Kidney (tissue), 14 donors: ENCODE measurements around the gene DCHS2. TPM values are rescaled to one million over a fixed set of nuclear protein-coding genes. Genes with fewer than 3 reads are reported as not detected.

Experiments used
- DNase-seq, 5 donors: peaks; one replicate each; pipeline ENCODE4 v3.0.0-alpha.2; 2013 to 2020
- FAIRE-seq: peaks from 2 replicates; lab custom pipeline; 2012; peaks lifted over from hg19 to GRCh38; lab: Jason Lieb, UNC
- H3K27ac ChIP-seq, 2 donors: one replicate each; pipeline ENCODE4 v1.7.0; 2013; ENCODE audit warnings: low read depth in 2 of 2, low read length in 2 of 2, inconsistent platforms in 1 of 2
- H3K27me3 ChIP-seq: one replicate; pipeline ENCODE4 v1.7.1; 2013; ENCODE audit warnings: low read length, inconsistent platforms; ENCODE audit not compliant: control insufficient read depth, insufficient read depth
- H3K36me3 ChIP-seq, 3 donors: one replicate each; pipeline versions ENCODE4 v1.7.0 to v1.7.1; 2013; ENCODE audit warnings: low read length in 3 of 3, control low read depth in 1 of 3, inconsistent platforms in 1 of 3; ENCODE audit not compliant: insufficient read depth in 3 of 3, control insufficient read depth in 2 of 3
- H3K4me1 ChIP-seq, 3 donors: one replicate each; pipeline versions ENCODE4 v1.7.0 to v1.7.1; 2013; ENCODE audit warnings: low read length in 3 of 3, inconsistent platforms in 1 of 3, low read depth in 1 of 3; ENCODE audit not compliant: control insufficient read depth in 2 of 3, insufficient read depth in 2 of 3
- H3K4me3 ChIP-seq, 3 donors: one replicate each; pipeline versions ENCODE4 v1.7.0 to v1.8.1; 2013; ENCODE audit warnings: low read length in 3 of 3, control low read depth in 1 of 3, inconsistent platforms in 1 of 3
- H3K9ac ChIP-seq, 3 donors: one replicate each; pipeline versions ENCODE4 v1.7.0 to v1.7.1; 2013; ENCODE audit warnings: low read length in 3 of 3, control low read depth in 1 of 3, inconsistent platforms in 1 of 3
- H3K9me3 ChIP-seq, 3 donors: one replicate each; pipeline versions ENCODE4 v1.7.0 to v1.7.1; 2013; ENCODE audit warnings: low read length in 3 of 3, control low read depth in 1 of 3, inconsistent platforms in 1 of 3; ENCODE audit not compliant: control insufficient read depth in 2 of 3, insufficient read depth in 1 of 3
- intact Hi-C: fragments of 100-400 bp; cut with DNase I; formaldehyde crosslinking; loops from one replicate; pipeline ENCODE4 v1.11.1; 2022
- polyA plus RNA-seq: library from polyadenylated mRNA; stranded (reverse); fragments of 350-450 nt; fragmentation: Illumina TruSeq; extraction: RNeasy Lipid Tissue Mini Kit (QIAGEN cat#74804); gene quantifications from one replicate; pipeline ENCODE4 v1.2.3, GENCODE V29; 2014; ENCODE audit warnings: low read depth, low replicate concordance; ENCODE audit not compliant: insufficient read depth
- total RNA-seq: library from RNA; stranded (reverse); fragmentation: NEBNext Ultra II Directional; extraction: Animal tissue kit (Norgen Biotek cat#: 25700); gene quantifications from one replicate; pipeline ENCODE4 v1.2.1, GENCODE V29; 2021
- TF ChIP-seq, protein P1 (sequence below): IDR thresholded peaks from 3 replicates; pipeline ENCODE4 v1.5.1; 2012; ENCODE audit warnings: mild to moderate bottlenecking, moderate library complexity, borderline replicate concordance; ENCODE audit not compliant: insufficient read depth; ENCODE audit errors: extremely low read depth
- donor health status: control.
- donor health status: control.
- donor health status: control.
- donor health status: control.
- donor health status: control.
- donor health status: DM: yes; HTN: yes; CAD: no.
- donor health status: Normal renal cell carcinoma (clear cell type).

DCHS2 gene
- total and polyA plus RNA-seq, 2 donors from 2014 or later, result 0.47 TPM; not detected in 1

DNA sequence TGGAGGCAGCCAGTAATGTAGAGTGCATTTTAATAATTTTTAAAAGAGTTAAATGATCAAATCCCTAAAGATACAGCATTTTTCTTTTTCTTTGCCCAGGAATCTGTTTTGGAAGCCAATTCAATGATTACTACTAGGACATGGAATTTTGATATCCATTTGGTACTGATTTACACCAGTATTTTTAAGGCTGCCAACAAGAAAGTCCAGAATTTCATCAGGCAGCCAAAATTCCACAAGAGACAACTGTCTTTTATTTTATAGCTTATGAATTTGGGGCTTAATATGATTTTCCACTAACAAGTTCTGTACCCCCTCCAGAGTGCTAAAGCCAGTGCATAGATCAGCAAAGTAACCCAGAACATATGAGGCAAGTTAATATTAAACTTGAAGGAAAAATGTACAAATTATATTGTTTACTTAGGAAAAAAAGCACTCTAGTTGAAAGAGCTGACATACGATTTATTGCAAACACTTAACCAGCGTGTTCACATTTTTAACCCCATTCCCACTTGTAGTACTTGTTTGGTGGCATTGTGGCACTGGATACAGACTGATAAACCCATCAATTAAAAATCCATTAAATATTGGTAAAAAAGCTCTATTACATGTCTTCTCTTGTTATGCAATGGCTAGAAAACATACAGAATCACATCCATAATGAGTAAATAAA, 259.7 kb downstream of the DCHS2 start:
- Histone ChIP-seq H3K27me3 (no peaks in the 10 kb centered on the region), H3K27ac (no peak overlapping the region), H3K9ac (no peak overlapping the region), H3K9me3 (no peaks in the 10 kb centered on the region), H3K4me1 (no peaks in the 10 kb centered on the region), H3K4me3 (no peak overlapping the region), H3K36me3 (no peaks in the 10 kb centered on the region)
- intact Hi-C loops, result no loop called here
- DNase-seq (peak in 1 of 5 donors; percentile 9), FAIRE-seq (no peak)
- TF ChIP-seq, protein P1, sequence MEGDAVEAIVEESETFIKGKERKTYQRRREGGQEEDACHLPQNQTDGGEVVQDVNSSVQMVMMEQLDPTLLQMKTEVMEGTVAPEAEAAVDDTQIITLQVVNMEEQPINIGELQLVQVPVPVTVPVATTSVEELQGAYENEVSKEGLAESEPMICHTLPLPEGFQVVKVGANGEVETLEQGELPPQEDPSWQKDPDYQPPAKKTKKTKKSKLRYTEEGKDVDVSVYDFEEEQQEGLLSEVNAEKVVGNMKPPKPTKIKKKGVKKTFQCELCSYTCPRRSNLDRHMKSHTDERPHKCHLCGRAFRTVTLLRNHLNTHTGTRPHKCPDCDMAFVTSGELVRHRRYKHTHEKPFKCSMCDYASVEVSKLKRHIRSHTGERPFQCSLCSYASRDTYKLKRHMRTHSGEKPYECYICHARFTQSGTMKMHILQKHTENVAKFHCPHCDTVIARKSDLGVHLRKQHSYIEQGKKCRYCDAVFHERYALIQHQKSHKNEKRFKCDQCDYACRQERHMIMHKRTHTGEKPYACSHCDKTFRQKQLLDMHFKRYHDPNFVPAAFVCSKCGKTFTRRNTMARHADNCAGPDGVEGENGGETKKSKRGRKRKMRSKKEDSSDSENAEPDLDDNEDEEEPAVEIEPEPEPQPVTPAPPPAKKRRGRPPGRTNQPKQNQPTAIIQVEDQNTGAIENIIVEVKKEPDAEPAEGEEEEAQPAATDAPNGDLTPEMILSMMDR, result no peak

DNA sequence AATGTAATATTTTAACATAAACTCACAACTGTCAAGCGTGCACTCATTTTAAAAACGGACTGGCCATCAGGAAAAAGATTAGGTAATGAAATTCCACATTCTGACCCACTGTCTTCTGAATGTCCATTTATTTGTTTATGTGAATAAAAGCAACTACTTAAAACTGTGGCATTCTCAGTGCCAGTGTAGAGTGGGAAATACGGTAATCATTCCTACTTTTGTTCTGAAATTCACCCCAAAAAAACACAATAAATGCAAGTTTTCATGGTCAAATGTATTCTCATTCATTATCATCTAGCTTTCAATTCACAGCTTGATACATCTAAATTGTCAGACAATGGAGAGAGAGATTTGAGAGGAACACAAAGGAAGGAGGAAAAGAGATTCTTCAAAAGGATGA, 260.9 kb downstream of the DCHS2 start:
- Histone ChIP-seq H3K4me1 (no peaks in the 10 kb centered on the region), H3K4me3 (no peak overlapping the region), H3K36me3 (no peaks in the 10 kb centered on the region), H3K27me3 (no peaks in the 10 kb centered on the region), H3K27ac (no peak overlapping the region), H3K9me3 (no peaks in the 10 kb centered on the region), H3K9ac (no peak overlapping the region)
- intact Hi-C loops, result no loop called here
- DNase-seq (no peak), FAIRE-seq (no peak)
- TF ChIP-seq, protein P1, result no peak

- Histone ChIP-seq H3K9ac (no peak overlapping the region), H3K27ac (no peak overlapping the region), H3K4me3 (no peak overlapping the region), H3K4me1 (no peaks in the 10 kb centered on the region), H3K36me3 (no peaks in the 10 kb centered on the region), H3K27me3 (no peaks in the 10 kb centered on the region), H3K9me3 (no peaks in the 10 kb centered on the region)
- no peak for FAIRE-seq
- DNase-seq, result no peak
- intact Hi-C loops, result no loop called here
- TF ChIP-seq, protein P1, result no peak
Observed at GRCh38 chr4:154230091-154230490, 261.5 kb downstream of the DCHS2 start.
